Retinal pigment epithelial cell (primary cell): ENCODE measurements around the gene CACNA1B.

ENCODE experiments used
- DNase-seq: peaks from one replicate; pipeline ENCODE4 v3.0.0-alpha.2; 2010; ENCODE audit warnings: low read depth
- H3K4me3 ChIP-seq: 2 replicates; pipeline ENCODE4 v1.5.1; 2011; ENCODE audit warnings: mild to moderate bottlenecking, low read length, control low read depth, moderate library complexity
- CTCF ChIP-seq: conservative IDR thresholded peaks from 2 replicates; pipeline ENCODE4 v1.5.1; 2011; ENCODE audit warnings: low read depth, low read length, control low read depth, inconsistent platforms

The CACNA1B gene

GRCh38 chr9:137952976-137953666, 75.5 kb downstream of the CACNA1B start:
- no peak for TF ChIP-seq CTCF
- no peak overlapping the region for H3K4me3 ChIP-seq
- no peak for DNase-seq

GRCh38 chr9:137953683-137954438, 76.3 kb downstream of the CACNA1B start:
- no peak overlapping the region for H3K4me3 ChIP-seq
- no peak for DNase-seq
- TF ChIP-seq CTCF: no peak

GRCh38 chr9:137955224-137955570, 77.6 kb downstream of the CACNA1B start:
- TF ChIP-seq CTCF: no peak
- no peak for DNase-seq
- H3K4me3 ChIP-seq: no peak overlapping the region

GRCh38 chr9:137955586-137955985, 78.0 kb downstream of the CACNA1B start:
- no peak overlapping the region for H3K4me3 ChIP-seq
- no peak for TF ChIP-seq CTCF
- no peak for DNase-seq

- DNase-seq: no peak
- TF ChIP-seq CTCF: no peak
- H3K4me3 ChIP-seq: no peak overlapping the region
Observed at GRCh38 chr9:137956039-137956438, 78.5 kb downstream of the CACNA1B start.

GRCh38 chr9:137956688-137957385, 79.3 kb downstream of the CACNA1B start:
- no peak for TF ChIP-seq CTCF
- H3K4me3 ChIP-seq: no peak overlapping the region

More at GRCh38 chr9:137956688-137957385, 79.3 kb downstream of the CACNA1B start:
- no peak for DNase-seq
